SH-SY5Y (cell line): Measurements from ENCODE around the gene VPS35.

Experiments used
- GATA2 ChIP-seq: IDR thresholded peaks from 2 replicates; pipeline ENCODE4 v1.6.1; 2011; ENCODE audit warnings: mild to moderate bottlenecking, low read depth, low read length
- GATA3 ChIP-seq: IDR thresholded peaks from 2 replicates; pipeline ENCODE4 v1.6.1; 2011; ENCODE audit warnings: low read depth, mild to moderate bottlenecking, low read length, moderate library complexity

GRCh38 chr16:46648656-46649055 is 40.3 kb downstream of the VPS35 start:
- TF ChIP-seq GATA2: no peak
- TF ChIP-seq GATA3: no peak
